AML-193 (cell line): ENCODE measurements around the gene CACNA2D3.

ENCODE experiments used
- DNase-seq, 2 experiments: peaks; one replicate each; lab custom pipeline; 2025; lab: John Stamatoyannopoulos, UW

The CACNA2D3 gene

DNA sequence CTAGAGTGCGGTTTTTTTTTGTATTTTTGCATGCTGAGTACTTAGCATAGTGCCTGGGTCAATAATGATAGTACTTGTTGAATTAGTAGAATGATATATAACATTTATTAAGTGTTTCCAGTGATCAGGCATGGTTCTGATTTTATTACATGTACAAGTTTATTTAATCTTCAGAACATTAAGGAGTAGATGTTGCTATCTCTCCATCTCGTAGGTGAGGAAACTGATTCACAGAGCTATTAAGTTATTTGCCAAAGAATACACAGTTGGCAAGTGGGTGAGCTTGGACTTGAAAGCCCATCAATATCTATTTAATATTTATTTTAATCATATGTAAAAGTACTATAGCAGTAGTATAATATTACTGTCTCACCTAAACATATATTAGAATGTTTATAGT lies 219.5 kb downstream of the CACNA2D3 start:
- DNase-seq: no peak

- DNase-seq: no peak
Observed at GRCh38 chr3:54342676-54343075, 220.3 kb downstream of the CACNA2D3 start.

DNA sequence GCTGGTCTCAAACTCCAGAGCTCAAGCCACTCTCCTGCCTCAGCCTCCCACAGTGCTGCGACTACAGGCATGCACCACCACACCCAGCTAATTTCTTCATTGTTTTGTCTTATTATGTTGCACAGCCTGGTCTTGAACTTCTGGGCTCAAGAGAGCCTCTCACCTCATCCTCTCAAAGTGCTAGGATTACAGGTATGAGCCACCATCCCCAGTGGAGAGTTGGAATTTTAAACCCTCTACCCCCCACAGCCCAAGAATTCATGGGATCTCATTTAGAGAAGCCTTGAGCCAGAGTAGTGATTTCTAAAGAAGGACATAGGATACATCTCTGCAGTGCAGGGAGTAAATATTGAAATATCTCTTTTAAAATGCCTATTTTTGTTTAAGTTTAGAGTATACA lies 221.1 kb downstream of the CACNA2D3 start:
- DNase-seq: no peak

DNA sequence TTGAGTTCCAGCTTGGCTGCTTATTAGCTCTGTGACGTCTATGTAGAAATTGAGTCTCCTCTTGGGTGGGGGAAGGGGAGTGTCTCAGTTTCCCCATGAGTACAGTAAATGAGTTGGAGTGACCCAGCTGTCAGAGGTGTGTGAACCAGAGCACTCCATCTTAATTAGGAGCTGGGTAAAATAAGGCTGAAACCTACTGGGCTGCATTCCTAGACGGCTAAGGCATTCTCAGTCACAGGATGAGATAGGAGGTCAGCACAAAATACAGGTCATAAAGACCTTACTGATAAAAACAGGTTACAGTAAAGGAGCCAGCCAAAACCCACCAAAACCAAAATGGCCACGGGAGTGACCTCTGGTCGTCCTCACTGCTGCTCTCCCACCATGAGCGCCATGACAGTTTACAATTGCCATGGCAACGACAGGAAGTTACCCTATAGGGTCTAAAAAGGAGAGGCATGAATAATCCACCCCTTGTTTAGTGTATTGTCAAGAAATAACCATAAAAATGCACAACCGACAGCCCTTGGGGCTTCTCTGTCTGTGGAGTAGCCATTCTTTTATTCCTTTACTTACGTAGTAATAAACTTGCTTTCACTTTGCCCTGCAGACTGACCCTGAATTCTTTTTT lies 222.4 kb downstream of the CACNA2D3 start:
- DNase-seq: no peak

DNA sequence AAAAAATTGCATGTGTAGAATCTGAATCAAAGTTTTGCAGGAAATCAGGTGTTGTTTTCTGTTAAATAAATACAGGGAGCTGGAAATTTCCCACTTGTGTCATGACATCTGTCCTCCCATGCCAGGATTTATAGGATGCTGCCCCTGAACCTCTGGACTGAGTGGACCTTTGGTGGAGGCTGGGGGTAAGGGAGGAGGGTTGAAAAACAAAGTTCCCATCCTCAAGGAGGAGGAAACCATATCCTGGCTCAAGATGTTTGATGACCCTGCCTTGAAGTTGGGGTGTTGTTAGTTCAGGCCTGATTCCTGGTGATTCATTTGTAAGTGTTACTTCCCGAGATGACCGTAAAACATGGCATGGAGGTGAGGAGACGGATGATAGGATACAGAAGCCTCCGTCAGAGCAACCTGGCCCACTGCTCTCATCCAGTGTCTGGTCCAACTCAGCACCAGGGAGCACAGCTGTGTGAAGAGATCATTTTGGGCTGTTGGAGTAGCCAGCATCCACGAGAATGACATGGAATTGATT lies 223.6 kb downstream of the CACNA2D3 start:
- DNase-seq: no peak

DNA sequence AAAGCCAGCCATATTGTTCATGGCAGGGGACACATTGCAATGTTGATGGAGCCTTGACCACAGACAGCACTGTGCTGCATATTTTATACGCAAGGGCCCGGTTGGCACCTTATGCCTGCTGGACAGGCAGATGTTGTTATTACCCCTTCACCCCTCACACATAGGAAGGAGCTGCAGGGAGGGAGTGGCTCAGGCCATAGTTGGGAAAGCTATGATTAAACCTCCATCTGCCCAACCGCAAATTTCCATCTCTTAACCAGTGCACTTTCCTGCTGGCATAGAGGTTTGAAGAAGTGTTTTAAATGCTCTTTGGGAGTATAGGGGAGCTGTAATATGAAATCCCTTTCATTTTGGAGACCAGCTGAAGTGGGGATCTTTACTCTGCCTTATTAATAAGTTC lies 224.7 kb downstream of the CACNA2D3 start:
- no peak for DNase-seq

DNA sequence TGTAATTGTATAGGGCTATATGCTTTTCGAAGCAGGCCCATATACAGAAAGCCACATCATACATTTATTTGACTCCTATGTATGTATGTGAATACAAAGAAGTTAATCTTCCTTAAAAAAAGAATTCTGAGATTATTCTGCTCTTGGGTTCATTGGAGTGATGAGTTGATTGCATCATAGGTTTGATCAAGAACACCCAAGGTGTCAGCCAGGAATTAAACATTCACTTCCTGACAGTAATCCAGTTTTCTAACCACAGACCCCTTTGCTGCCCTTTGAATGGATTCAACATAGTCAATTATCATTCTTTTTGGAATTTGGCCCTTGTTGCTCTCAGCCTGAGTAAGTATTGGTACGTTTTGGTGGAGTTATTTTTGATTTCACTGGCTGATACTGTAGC lies 225.6 kb downstream of the CACNA2D3 start:
- no peak for DNase-seq

DNA sequence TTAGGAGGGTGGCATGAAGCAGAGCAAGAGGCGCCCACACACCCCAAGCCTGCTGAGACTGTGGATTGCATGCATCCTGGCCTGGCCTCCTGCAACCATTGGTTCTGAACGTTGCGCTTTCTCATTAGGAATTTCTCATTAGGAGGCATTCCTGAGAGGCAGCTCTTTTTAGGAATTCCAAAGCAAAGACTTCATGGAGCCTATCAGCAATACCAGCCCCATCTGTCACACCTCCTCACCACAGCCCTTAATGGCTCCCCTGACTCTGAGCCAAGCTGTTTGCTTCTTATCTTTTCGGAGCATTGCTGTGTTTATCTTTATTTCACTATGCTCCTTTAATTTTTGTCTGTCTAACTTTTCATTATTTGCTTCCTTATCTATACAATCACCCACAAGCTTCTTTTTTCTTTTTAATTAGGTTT lies 226.9 kb downstream of the CACNA2D3 start:
- no peak for DNase-seq

DNA sequence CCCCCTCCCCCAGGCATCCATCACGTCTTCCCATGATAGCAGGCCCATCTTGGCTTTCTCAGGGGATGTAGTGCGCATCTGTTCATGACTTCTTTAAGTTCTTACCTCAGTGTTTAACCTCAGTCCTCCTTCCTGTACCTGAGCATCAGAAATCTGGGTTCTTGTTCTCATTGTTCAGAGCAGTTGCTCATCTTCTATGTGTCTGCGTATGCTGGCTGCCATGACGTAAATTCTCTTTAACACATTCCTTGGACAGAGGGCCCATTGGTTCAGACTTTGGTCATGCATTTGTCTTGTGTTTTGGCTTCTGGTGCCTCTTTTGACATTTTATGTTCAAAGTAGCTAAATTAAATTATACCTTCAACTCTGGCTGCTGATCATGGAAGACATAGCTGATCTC lies 227.3 kb downstream of the CACNA2D3 start:
- DNase-seq: no peak

DNA sequence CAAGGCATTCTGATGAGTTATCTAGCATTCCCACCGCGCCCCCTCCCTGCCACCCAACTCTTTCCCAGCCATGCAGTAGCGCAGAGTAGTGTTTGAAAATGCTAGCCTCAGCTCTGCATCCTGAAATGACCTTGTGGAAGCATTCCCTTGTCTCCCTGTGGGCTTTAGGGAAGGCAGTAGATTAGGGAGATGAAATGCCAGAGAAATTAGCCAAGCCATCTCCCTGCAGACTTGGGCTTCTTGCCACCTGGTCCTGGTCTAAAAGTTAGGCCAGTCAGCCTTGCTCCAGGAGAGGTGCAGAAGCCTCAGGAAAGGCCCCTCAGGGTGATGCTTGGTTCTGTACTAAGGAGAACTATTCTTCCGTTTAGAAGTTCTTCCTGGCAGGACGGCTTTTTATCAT lies 231.2 kb downstream of the CACNA2D3 start:
- no peak for DNase-seq

GRCh38 chr3:54353946-54354345 lies 231.6 kb downstream of the CACNA2D3 start:
- no peak for DNase-seq

GRCh38 chr3:54355800-54356199 lies 233.4 kb downstream of the CACNA2D3 start:
- no peak for DNase-seq

DNA sequence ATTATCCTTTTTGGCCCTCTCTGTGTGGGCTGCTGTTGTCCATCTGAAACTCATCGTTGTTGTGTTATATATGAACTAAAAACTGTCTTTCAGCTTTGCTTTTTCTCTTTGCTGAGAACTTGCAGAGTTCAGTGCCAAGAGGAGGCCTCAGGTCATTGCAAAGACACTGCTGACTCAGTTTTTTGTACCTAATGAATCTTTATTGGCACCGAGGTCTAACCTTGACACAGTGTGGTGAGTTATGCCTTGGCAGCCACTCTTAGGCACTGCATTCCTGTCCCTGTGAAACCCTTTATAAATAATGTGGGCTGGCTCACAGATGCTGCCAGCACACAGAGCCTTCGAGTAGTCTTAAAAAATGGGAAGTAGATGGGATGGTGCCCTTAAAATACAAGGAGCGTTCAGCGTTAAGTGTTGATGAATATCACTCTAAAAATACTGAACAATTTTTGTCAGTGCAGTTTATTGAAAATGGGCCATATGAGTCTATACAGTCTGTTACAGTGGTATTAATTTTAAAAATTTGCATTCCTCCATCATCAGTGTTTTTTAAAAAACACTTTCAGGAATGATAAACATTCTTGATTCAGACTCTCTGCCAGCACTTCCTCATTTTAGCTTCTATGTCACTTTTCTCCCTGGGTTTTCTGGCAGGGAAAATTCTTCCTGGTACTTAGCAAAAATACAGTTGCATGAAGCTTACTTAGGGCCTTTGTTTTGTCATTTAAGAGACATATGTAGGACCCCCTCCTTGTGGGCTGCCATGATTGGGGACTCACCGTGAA lies 234.1 kb downstream of the CACNA2D3 start:
- no peak for DNase-seq

DNA sequence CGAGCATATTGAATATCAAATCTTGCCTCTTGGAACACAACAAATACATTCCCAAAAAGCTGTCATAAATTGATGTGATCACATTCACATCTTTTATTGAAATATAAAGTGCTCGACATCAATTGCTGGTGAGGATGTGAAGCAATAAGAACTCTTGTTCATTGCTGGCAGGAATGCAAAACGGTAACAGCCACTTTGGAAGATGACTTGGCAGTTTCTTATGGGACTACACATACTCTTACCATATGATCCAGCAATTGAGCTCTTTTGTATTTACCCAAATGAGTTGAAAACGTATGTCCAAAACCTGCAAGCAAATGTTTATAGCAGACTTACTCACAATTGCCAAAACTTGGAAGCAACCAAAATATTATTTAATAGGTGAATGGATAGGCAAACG lies 234.9 kb downstream of the CACNA2D3 start:
- DNase-seq: no peak

GRCh38 chr3:54358316-54358715 lies 236.0 kb downstream of the CACNA2D3 start:
- DNase-seq: no peak

DNA sequence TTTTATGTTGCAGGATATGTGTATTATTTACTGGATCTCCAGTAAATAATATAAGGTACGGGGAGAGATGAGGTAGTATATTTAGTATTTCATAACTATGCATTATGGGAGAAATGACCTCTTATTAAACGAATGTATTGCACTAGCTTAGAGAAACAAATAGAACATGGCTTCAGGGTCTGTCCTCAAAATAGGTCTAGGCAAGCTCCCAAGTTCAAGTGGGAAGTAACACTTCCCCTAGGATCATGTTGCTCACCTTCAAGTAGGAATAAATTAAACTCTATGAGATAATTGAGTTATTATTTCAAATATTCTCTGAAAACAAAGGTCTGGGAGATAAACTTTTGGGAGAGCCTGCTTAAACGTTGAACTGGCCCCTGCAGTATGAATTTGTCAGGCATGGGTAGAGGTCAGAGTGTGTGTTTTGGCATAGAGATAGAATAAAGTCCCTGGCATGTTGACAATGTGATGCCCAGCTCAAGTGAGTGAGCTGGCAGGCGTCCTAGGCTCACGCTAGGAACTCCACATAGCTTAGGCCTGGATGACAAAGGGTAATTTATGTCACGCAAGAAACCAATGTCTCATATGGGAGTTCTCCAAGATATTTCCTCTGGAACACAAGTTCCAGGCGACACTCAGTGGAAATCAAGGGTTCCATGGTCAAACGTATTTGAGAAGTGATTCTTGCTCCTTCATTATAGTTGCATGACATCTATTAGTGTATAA lies 236.8 kb downstream of the CACNA2D3 start:
- DNase-seq: no peak

GRCh38 chr3:54360320-54360719 lies 238.0 kb downstream of the CACNA2D3 start:
- no peak for DNase-seq

DNA sequence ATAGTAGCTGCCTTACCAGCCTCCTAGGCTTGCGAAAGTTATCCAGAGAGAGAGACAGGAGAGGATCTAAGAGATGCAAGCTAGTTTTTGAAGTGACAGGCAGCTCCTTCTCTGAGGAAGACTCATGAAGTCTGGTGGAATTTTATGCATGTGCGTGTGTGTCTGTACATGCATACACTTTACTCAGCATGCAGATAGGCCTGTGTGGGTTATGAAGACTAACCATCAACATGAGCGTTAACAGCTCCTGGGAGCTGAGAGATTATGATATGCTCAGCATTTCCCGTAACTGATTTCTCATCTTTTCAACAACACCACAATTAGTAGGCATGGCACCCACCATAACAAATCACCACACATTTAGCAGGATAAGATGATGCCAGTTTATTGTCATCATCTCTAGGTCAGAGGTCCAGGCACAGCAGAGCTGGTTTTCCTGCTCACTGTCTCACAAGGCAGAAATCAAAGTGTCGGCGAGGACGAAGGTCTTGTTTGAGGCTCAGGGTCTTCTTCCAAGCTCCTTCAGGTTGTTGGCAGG lies 239.5 kb downstream of the CACNA2D3 start:
- DNase-seq: no peak

GRCh38 chr3:54366007-54366750 lies 243.8 kb downstream of the CACNA2D3 start:
- no peak for DNase-seq

DNA sequence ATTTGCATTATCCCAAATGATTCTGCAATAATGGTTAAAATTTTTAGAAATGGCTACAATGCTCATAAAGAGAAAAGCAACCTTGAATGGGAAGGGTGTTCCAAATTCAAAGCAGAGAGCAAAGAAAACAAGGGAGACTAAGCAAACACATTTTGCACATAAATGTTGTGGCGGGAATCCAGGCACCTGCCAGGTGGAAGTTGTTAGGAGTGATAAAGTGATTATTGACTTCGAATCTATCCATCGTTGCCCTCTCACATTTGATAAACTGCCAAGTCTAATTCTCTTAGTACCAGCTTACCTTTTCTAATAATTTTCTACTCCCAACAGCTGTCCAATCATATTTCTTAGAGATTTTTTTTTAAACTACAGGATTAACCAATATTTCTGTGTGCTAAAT lies 244.5 kb downstream of the CACNA2D3 start:
- no peak for DNase-seq

GRCh38 chr3:54372232-54372631 lies 249.9 kb downstream of the CACNA2D3 start:
- no peak for DNase-seq
